ENCODE data around the gene CACNB2. TPM values are rescaled to one million over a fixed set of nuclear protein-coding genes. Genes with fewer than 3 reads are reported as not detected.

Gene CACNB2
- total RNA-seq, 1 experiment from 2014 or later, result not detected

DNA sequence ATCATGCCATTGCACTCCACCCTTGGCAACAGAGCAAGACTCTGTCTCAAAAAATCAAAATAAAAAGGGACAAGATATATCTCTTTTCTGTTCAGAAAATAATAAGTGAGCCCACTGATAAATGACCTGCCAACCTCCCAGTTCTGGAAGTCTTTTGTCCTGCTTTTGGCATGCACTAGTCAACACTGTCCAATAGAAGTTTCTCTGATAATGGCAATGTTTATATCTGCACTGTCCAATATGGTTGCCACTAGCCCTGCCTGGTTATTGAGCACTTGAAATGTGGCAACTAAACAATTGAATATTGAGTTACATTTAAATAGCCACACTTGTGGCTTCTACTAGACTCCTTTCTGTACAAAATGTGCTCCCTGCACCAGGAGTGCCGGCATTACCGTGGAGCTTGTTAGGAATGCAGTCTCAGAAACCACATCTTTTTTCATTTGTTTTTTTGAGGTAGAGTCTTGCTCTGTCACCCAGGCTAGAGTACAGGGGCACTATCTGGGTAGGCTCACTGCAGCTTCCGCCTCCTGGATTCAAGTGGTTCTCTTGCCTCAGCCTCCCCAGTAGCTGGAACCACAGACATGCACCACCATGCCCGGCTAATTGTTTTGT is 229.7 kb downstream of the CACNB2 start:
- Mint-ChIP-seq H3K27ac (ENCODE audit: unreplicated experiment) (no peak overlapping the region), H3K9me3 (ENCODE audit: low read depth, unreplicated experiment) (no peaks in the 10 kb centered on the region), H3K4me3 (ENCODE audit: low read depth, unreplicated experiment) (no peak overlapping the region), H3K36me3 (ENCODE audit: insufficient read depth, unreplicated experiment) (no peaks in the 10 kb centered on the region), H3K4me1 (ENCODE audit: low read depth, unreplicated experiment) (no peaks in the 10 kb centered on the region), H3K27me3 (ENCODE audit: unreplicated experiment) (no peaks in the 10 kb centered on the region)
- TF ChIP-seq, protein P1, sequence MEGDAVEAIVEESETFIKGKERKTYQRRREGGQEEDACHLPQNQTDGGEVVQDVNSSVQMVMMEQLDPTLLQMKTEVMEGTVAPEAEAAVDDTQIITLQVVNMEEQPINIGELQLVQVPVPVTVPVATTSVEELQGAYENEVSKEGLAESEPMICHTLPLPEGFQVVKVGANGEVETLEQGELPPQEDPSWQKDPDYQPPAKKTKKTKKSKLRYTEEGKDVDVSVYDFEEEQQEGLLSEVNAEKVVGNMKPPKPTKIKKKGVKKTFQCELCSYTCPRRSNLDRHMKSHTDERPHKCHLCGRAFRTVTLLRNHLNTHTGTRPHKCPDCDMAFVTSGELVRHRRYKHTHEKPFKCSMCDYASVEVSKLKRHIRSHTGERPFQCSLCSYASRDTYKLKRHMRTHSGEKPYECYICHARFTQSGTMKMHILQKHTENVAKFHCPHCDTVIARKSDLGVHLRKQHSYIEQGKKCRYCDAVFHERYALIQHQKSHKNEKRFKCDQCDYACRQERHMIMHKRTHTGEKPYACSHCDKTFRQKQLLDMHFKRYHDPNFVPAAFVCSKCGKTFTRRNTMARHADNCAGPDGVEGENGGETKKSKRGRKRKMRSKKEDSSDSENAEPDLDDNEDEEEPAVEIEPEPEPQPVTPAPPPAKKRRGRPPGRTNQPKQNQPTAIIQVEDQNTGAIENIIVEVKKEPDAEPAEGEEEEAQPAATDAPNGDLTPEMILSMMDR (IDR thresholded peaks at IDR 0.05; ENCODE audit: unreplicated experiment), result no peak
- no TSS peak for BruUV-seq (replicated peaks)
- intact Hi-C loops (cut with micrococcal nuclease; ENCODE audit: unreplicated experiment), result no loop called here
- no peak for DNase-seq
- CTCF ChIA-PET, result no interaction called here

DNA sequence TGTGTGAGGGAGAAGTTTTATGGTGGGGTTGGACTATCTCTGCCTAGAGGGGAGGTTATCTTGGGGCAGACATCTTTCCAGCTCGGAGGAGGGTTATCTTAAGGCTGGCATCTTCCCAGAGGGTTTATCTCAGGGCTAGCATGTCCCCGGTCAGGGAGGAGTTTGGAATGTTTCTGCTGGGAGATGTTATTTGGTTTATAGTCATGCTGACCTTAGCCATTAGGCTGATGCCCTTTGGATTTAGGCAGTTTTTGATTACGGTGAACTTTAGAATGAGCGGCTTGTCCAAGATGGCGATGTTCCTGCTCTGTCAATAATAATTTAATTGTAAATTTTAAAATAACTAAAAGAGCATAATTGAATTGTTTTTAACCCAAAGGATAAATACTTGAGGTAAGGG is 236.4 kb downstream of the CACNB2 start:
- no peak overlapping the region for H3K4me3 Mint-ChIP-seq (ENCODE audit: low read depth, unreplicated experiment)
- TF ChIP-seq, protein P1 (IDR thresholded peaks at IDR 0.05; ENCODE audit: unreplicated experiment), result no peak
- CTCF ChIA-PET, result no interaction called here

DNA sequence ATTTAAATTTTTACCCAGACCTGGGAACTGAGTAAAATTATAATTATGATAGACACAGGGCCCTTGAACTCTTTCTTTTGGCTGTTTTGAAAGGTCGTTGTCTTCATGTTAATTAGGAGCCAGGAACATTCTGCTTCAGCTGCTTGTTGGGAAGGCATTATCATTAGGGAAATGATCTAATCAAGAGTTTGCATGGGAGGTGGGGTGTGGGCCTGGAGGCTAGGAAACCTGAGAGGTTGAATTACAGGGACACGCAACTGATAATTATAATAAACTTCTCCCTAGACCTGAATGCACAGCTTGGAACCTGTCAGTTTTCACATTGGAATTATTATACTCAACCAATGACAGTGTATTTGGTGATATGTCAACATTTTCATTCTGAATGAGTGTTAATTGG is 237.7 kb downstream of the CACNB2 start:
- CTCF ChIA-PET, result interaction anchor here (0.6 kb wide), 1 partner anchor 23 kb away, joined by 3 read pairs; no protein-coding TSS in a partner anchor
- Mint-ChIP-seq H3K27me3 (ENCODE audit: unreplicated experiment) (no peaks in the 10 kb centered on the region), H3K9me3 (ENCODE audit: low read depth, unreplicated experiment) (no peaks in the 10 kb centered on the region), H3K36me3 (ENCODE audit: insufficient read depth, unreplicated experiment) (no peaks in the 10 kb centered on the region), H3K27ac (ENCODE audit: unreplicated experiment) (no peak overlapping the region), H3K4me1 (ENCODE audit: low read depth, unreplicated experiment) (no peaks in the 10 kb centered on the region), H3K4me3 (ENCODE audit: low read depth, unreplicated experiment) (no peak overlapping the region)
- no peak for DNase-seq
- no TSS peak for BruUV-seq (replicated peaks)
- TF ChIP-seq, protein P1 (IDR thresholded peaks at IDR 0.05; ENCODE audit: unreplicated experiment), result no peak
- intact Hi-C loops (cut with micrococcal nuclease; ENCODE audit: unreplicated experiment), result no loop called here

More for the DNA sequence above, 236.4 kb downstream of the CACNB2 start:
- Mint-ChIP-seq H3K9me3 (ENCODE audit: low read depth, unreplicated experiment) (no peaks in the 10 kb centered on the region), H3K36me3 (ENCODE audit: insufficient read depth, unreplicated experiment) (no peaks in the 10 kb centered on the region), H3K27me3 (ENCODE audit: unreplicated experiment) (no peaks in the 10 kb centered on the region), H3K27ac (ENCODE audit: unreplicated experiment) (no peak overlapping the region), H3K4me1 (ENCODE audit: low read depth, unreplicated experiment) (no peaks in the 10 kb centered on the region)
- no TSS peak for BruUV-seq (replicated peaks)
- intact Hi-C loops (cut with micrococcal nuclease; ENCODE audit: unreplicated experiment), result no loop called here
- DNase-seq, result no peak

DNA sequence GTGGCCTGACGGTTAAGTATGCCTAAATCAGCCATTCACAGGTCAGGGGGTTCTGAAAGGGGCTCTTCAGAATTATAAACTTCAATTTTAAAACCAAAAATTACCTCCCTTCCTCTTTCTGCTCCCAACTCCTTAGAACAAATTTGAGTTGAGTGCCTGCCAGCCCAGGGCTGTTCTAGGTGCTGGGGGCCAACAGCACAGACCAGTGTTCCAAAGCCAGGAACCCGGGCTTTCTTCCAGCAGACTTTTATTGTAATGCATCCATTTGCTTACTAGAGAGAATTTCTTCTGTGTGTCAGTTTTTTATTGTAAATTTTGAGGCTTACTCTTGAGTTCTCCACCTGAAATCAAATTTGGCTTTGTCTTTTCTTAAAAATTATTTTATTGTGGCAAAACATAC is 238.5 kb downstream of the CACNB2 start:
- Mint-ChIP-seq H3K27me3 (ENCODE audit: unreplicated experiment) (no peaks in the 10 kb centered on the region), H3K27ac (ENCODE audit: unreplicated experiment) (no peak overlapping the region), H3K9me3 (ENCODE audit: low read depth, unreplicated experiment) (peaks cover 4% of the 10 kb centered on the region), H3K4me3 (ENCODE audit: low read depth, unreplicated experiment) (no peak overlapping the region), H3K4me1 (ENCODE audit: low read depth, unreplicated experiment) (no peaks in the 10 kb centered on the region), H3K36me3 (ENCODE audit: insufficient read depth, unreplicated experiment) (no peaks in the 10 kb centered on the region)
- no peak for DNase-seq
- CTCF ChIA-PET, result no interaction called here
- intact Hi-C loops (cut with micrococcal nuclease; ENCODE audit: unreplicated experiment), result no loop called here
- no TSS peak for BruUV-seq (replicated peaks)
- TF ChIP-seq, protein P1 (IDR thresholded peaks at IDR 0.05; ENCODE audit: unreplicated experiment), result no peak

All from Calu3 (cell line).